GM19438 (cell line): ENCODE data around the gene ZFPM1.
"Not testable (repeated sequence)": the region's sequence is repeated elsewhere in the genome, so short reads cannot be mapped to it uniquely, and the experiment has no call there.

ENCODE experiments used
- ATAC-seq: cut with Tn5 transposase; IDR thresholded peaks from one replicate; pipeline ENCODE4 v1.9.1; 2021; ENCODE audit warnings: low read depth; ENCODE audit not compliant: unreplicated experiment

ZFPM1 gene

GRCh38 chr16:88477631-88478519, 24.8 kb downstream of the ZFPM1 start:
- no peak for ATAC-seq

- ATAC-seq, result no peak
Observed at GRCh38 chr16:88478889-88479792, 26.1 kb downstream of the ZFPM1 start.

- no peak for ATAC-seq
Observed at GRCh38 chr16:88479793-88480760, 27.0 kb downstream of the ZFPM1 start.

GRCh38 chr16:88480829-88481228, 27.7 kb downstream of the ZFPM1 start:
- ATAC-seq, result no peak

GRCh38 chr16:88481851-88482250, 28.8 kb downstream of the ZFPM1 start:
- ATAC-seq, result no peak

GRCh38 chr16:88482630-88483391, 29.7 kb downstream of the ZFPM1 start:
- ATAC-seq, result no peak

GRCh38 chr16:88483392-88483641, 30.2 kb downstream of the ZFPM1 start:
- ATAC-seq, result no peak

GRCh38 chr16:88484505-88485365, 31.7 kb downstream of the ZFPM1 start:
- no peak for ATAC-seq

GRCh38 chr16:88485366-88485741, 32.3 kb downstream of the ZFPM1 start:
- not testable (repeated sequence) for ATAC-seq

GRCh38 chr16:88486398-88487123, 33.5 kb downstream of the ZFPM1 start:
- ATAC-seq, result no peak

- ATAC-seq, result no peak
Observed at GRCh38 chr16:88487124-88487432, 34.0 kb downstream of the ZFPM1 start.

GRCh38 chr16:88487920-88488851, 35.1 kb downstream of the ZFPM1 start:
- ATAC-seq, result no peak

GRCh38 chr16:88489163-88489741, 36.2 kb downstream of the ZFPM1 start:
- ATAC-seq, result no peak

GRCh38 chr16:88491001-88491559, 38.0 kb downstream of the ZFPM1 start:
- no peak for ATAC-seq

GRCh38 chr16:88491560-88492310, 38.7 kb downstream of the ZFPM1 start:
- ATAC-seq, result no peak

GRCh38 chr16:88493879-88494278, 40.8 kb downstream of the ZFPM1 start:
- ATAC-seq, result no peak
